CD14-positive monocyte (primary cell): ENCODE data around the gene PIK3AP1. TPM values are rescaled to one million over a fixed set of nuclear protein-coding genes. Genes with fewer than 3 reads are reported as not detected.
A peak's percentile ranks its signal among the peaks of the same experiment; 100 is the strongest.

Experiments
- DNase-seq, 3 donors: peaks; one replicate each; pipeline ENCODE4 v3.0.0-alpha.2; 2011 to 2022
- H2AFZ ChIP-seq: 2 replicates; pipeline ENCODE4 v1.6.0; 2012; ENCODE audit warnings: mild to moderate bottlenecking, low read depth, low read length, inconsistent platforms; ENCODE audit not compliant: insufficient read depth, poor library complexity, severe bottlenecking
- H3K27ac ChIP-seq, 2 donors: 1 replicate in 1 of 2; 2 replicates in 1 of 2; pipeline ENCODE4 v1.5.1; 2012 to 2013; ENCODE audit warnings: low read length in 2 of 2, control low read depth in 1 of 2, inconsistent platforms in 1 of 2, low read depth in 1 of 2, mild to moderate bottlenecking in 1 of 2
- H3K27me3 ChIP-seq, 2 donors: one replicate each; pipeline versions ENCODE4 v1.6.0 to v1.6.1; 2011 to 2013; ENCODE audit warnings: low read length in 2 of 2; ENCODE audit not compliant: control insufficient read depth in 2 of 2, insufficient read depth in 2 of 2
- H3K36me3 ChIP-seq, 2 donors: replicated peaks in 1 of 2; 1 replicate in 1 of 2; 2 replicates in 1 of 2; pipeline versions ENCODE4 v1.5.1 to v1.6.1; 2012 to 2013; ENCODE audit warnings: low read length in 2 of 2, control low read depth in 1 of 2, inconsistent platforms in 1 of 2, mild to moderate bottlenecking in 1 of 2; ENCODE audit not compliant: insufficient read depth in 2 of 2, control insufficient read depth in 1 of 2
- H3K4me1 ChIP-seq, 2 donors: 1 replicate in 1 of 2; 2 replicates in 1 of 2; pipeline versions ENCODE4 v1.5.1 to v1.6.1; 2012 to 2013; ENCODE audit warnings: low read length in 2 of 2, control low read depth in 1 of 2, inconsistent platforms in 1 of 2, mild to moderate bottlenecking in 1 of 2, moderate library complexity in 1 of 2; ENCODE audit not compliant: insufficient read depth in 2 of 2, control insufficient read depth in 1 of 2
- H3K4me2 ChIP-seq: replicated peaks from 2 replicates; pipeline ENCODE3; 2012; ENCODE audit warnings: low read length, moderate library complexity, mild to moderate bottlenecking; ENCODE audit not compliant: poor library complexity, severe bottlenecking; ENCODE audit errors: extremely low read depth
- H3K4me3 ChIP-seq, 3 experiments: fragments of 200-600 bp in 1 of 3; sonication (generic) in 1 of 3; replicated peaks in 1 of 3; 1 replicate in 2 of 3; 2 replicates in 1 of 3; pipeline ENCODE4 v1.5.1; 2011 to 2013; ENCODE audit warnings: low read length in 3 of 3, mild to moderate bottlenecking in 3 of 3, control low read depth in 2 of 3, low read depth in 2 of 3, inconsistent platforms in 1 of 3, moderate library complexity in 1 of 3
- H3K79me2 ChIP-seq: 2 replicates; pipeline ENCODE4 v1.6.0; 2012; ENCODE audit warnings: mild to moderate bottlenecking, control low read depth, inconsistent platforms, low read length, moderate library complexity; ENCODE audit not compliant: insufficient read depth
- H3K9ac ChIP-seq: 2 replicates; pipeline ENCODE4 v1.6.0; 2017; ENCODE audit warnings: low read length, mild to moderate bottlenecking; ENCODE audit not compliant: insufficient read depth, poor library complexity, severe bottlenecking
- H3K9me3 ChIP-seq, 2 donors: replicated peaks in 1 of 2; 1 replicate in 1 of 2; 2 replicates in 1 of 2; pipeline versions ENCODE4 v1.5.1 to v1.6.1; 2012 to 2013; ENCODE audit warnings: low read length in 2 of 2, control low read depth in 1 of 2; ENCODE audit not compliant: control insufficient read depth in 1 of 2, insufficient read depth in 1 of 2
- H4K20me1 ChIP-seq: 2 replicates; pipeline ENCODE4 v1.6.0; 2012; ENCODE audit warnings: mild to moderate bottlenecking, low read length, control low read depth, moderate library complexity; ENCODE audit not compliant: insufficient read depth
- H3K27ac Mint-ChIP-seq, 7 donors: one replicate each; pipeline ENCODE4 v1.8.0; 2020; ENCODE audit warnings: mild to moderate bottlenecking in 7 of 7, mixed read lengths in 7 of 7, moderate library complexity in 6 of 7, inconsistent platforms in 2 of 7
- H3K27me3 Mint-ChIP-seq, 3 donors: one replicate each; pipeline ENCODE4 v1.8.0; 2021 to 2022; ENCODE audit warnings: low read depth in 3 of 3, mild to moderate bottlenecking in 3 of 3, mixed read lengths in 3 of 3, moderate library complexity in 3 of 3, inconsistent platforms in 1 of 3
- H3K36me3 Mint-ChIP-seq, 2 donors: one replicate each; pipeline ENCODE4 v1.8.0; 2020; ENCODE audit warnings: mixed read lengths in 2 of 2, inconsistent platforms in 1 of 2, mild to moderate bottlenecking in 1 of 2
- H3K4me1 Mint-ChIP-seq: one replicate; pipeline ENCODE4 v1.8.0; 2020; ENCODE audit warnings: mild to moderate bottlenecking, mixed read lengths
- H3K4me3 Mint-ChIP-seq, 2 donors: one replicate each; pipeline ENCODE4 v1.8.0; 2020; ENCODE audit warnings: mild to moderate bottlenecking in 2 of 2, mixed read lengths in 2 of 2, moderate library complexity in 1 of 2
- H3K9me3 Mint-ChIP-seq, 7 donors: one replicate each; pipeline ENCODE4 v1.8.0; 2020 to 2022; ENCODE audit warnings: mixed read lengths in 7 of 7, mild to moderate bottlenecking in 6 of 7, moderate library complexity in 6 of 7, inconsistent platforms in 2 of 7
- CTCF ChIP-seq: fragments of 200-600 bp; IDR thresholded peaks from one replicate; pipeline ENCODE4 v1.8.0; 2022; ENCODE audit warnings: antibody characterized with exemption, mild to moderate bottlenecking
- WGBS: methylation state at CpG from one replicate; pipeline ENCODE4 v1.1.5; 2013; ENCODE audit warnings: missing lambda C conversion rate; ENCODE audit not compliant: insufficient coverage; 5-methylcytosine and 5-hydroxymethylcytosine counted together
- intact Hi-C, 2 donors: fragments of 100-400 bp; cut with micrococcal nuclease; formaldehyde crosslinking; loops; one replicate each; pipeline versions ENCODE4 v1.15.0 to v1.15.1; 2023
- polyA plus RNA-seq, 3 donors: library from polyadenylated mRNA; depleted of rRNA in 1 of 3; unstranded in 2 of 3; stranded (reverse) in 1 of 3; fragments of 300-500 nt in 2 of 3; fragments of >200 nt in 1 of 3; fragmentation: Illumina TruSeq in 2 of 3; gene quantifications; 1 replicate in 2 of 3; 2 replicates in 1 of 3; pipeline ENCODE4 v1.2.3, GENCODE V29; 2012 to 2021

Gene PIK3AP1
- polyA plus RNA-seq, 3 donors = 95.5 to 157 (median 112) TPM

DNA sequence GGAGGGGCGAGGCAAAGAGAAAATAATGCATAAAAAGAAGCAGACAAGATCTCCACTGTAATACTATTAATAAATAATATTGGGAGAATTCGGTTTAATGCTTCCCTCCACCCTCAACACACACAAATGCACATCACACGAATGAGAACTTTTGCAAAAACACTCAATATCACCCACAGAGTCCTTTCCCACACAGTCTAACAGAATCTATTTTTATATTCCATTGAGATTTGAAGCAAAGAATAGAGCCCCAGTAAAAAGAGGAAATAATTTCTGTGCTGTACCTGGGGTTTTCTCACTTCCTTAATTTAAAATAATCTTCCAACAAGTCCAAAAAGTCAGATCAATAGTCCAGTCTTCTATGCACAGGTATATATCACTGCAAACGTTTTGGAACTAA, 17.0 kb downstream of the PIK3AP1 start:
- Mint-ChIP-seq H3K36me3 (peaks cover 59 to 72% of the 10 kb centered on the region in 2 donors), H3K9me3 (no peaks in the 10 kb centered on the region), H3K27ac (peak overlapping the region; percentile 72 to 92 (median 87)), H3K27me3 (peaks cover 0 to 6% (median 0%) of the 10 kb centered on the region in 3 donors), H3K4me3 (no peak overlapping the region), H3K4me1 (peaks cover 73% of the 10 kb centered on the region)
- peaks cover 54% of the 10 kb centered on the region for H4K20me1 ChIP-seq
- H3K27ac ChIP-seq = peak overlapping the region in 1 of 2 donors; percentile 68
- peak overlapping the region; percentile 18 for H3K4me2 ChIP-seq
- peaks cover 70 to 84% of the 10 kb centered on the region in 2 donors for H3K4me1 ChIP-seq
- no peak for TF ChIP-seq CTCF
- DNase-seq = peak in 2 of 3 donors; percentile 41 to 56
- intact Hi-C loops = no loop called here
- H3K27me3 ChIP-seq = no peaks in the 10 kb centered on the region
- no peak overlapping the region for H3K9ac ChIP-seq
- no peaks in the 10 kb centered on the region for H3K9me3 ChIP-seq
- peaks cover 97% of the 10 kb centered on the region for H3K79me2 ChIP-seq
- peaks cover 14 to 45% of the 10 kb centered on the region in 2 donors for H3K36me3 ChIP-seq
- no CpG with 5 or more reads among the region's 4 CpGs for WGBS
- no peak overlapping the region for H3K4me3 ChIP-seq
- no peak overlapping the region for H2AFZ ChIP-seq

GRCh38 chr10:96701265-96701664, 19.0 kb downstream of the PIK3AP1 start:
- Histone ChIP-seq H3K4me2 (peak overlapping the region; percentile 64), H3K9me3 (no peaks in the 10 kb centered on the region)

More at GRCh38 chr10:96701265-96701664, 19.0 kb downstream of the PIK3AP1 start:
- Histone ChIP-seq H4K20me1 (peaks cover 71% of the 10 kb centered on the region), H3K27me3 (no peaks in the 10 kb centered on the region), H3K27ac (peak overlapping the region; percentile 81 to 86), H3K79me2 (peaks cover 98% of the 10 kb centered on the region), H3K9ac (peak overlapping the region; percentile 20), H3K4me1 (peaks cover 53 to 64% of the 10 kb centered on the region in 2 donors), H2AFZ (no peak overlapping the region), H3K4me3 (peak overlapping the region in 1 of 3 experiments; percentile 48), H3K36me3 (peaks cover 1 to 45% of the 10 kb centered on the region in 2 donors)
- TF ChIP-seq CTCF = no peak
- intact Hi-C loops = no loop called here
- peaks cover 63% of the 10 kb centered on the region for H3K4me1 Mint-ChIP-seq
- no peak for DNase-seq
- peaks cover 53 to 68% of the 10 kb centered on the region in 2 donors for H3K36me3 Mint-ChIP-seq
- no peak overlapping the region for H3K4me3 Mint-ChIP-seq
- H3K27me3 Mint-ChIP-seq = peaks cover 0 to 6% (median 0%) of the 10 kb centered on the region in 3 donors
- 71% methylated on average over 1 of the region's 3 CpGs for WGBS
- no peaks in the 10 kb centered on the region for H3K9me3 Mint-ChIP-seq
- H3K27ac Mint-ChIP-seq = peak overlapping the region in 6 of 7 donors; percentile 91 to 98 (median 92)
